HG03175 (cell line): ENCODE measurements around the gene DLAT.
"Not testable (repeated sequence)": the region's sequence is repeated elsewhere in the genome, so short reads cannot be mapped to it uniquely, and the experiment has no call there.

Source experiments
- ATAC-seq: cut with Tn5 transposase; IDR thresholded peaks from one replicate; pipeline ENCODE4 v1.9.1; 2021; ENCODE audit warnings: mild to moderate bottlenecking, moderate library complexity; ENCODE audit not compliant: unreplicated experiment

Gene DLAT

DNA sequence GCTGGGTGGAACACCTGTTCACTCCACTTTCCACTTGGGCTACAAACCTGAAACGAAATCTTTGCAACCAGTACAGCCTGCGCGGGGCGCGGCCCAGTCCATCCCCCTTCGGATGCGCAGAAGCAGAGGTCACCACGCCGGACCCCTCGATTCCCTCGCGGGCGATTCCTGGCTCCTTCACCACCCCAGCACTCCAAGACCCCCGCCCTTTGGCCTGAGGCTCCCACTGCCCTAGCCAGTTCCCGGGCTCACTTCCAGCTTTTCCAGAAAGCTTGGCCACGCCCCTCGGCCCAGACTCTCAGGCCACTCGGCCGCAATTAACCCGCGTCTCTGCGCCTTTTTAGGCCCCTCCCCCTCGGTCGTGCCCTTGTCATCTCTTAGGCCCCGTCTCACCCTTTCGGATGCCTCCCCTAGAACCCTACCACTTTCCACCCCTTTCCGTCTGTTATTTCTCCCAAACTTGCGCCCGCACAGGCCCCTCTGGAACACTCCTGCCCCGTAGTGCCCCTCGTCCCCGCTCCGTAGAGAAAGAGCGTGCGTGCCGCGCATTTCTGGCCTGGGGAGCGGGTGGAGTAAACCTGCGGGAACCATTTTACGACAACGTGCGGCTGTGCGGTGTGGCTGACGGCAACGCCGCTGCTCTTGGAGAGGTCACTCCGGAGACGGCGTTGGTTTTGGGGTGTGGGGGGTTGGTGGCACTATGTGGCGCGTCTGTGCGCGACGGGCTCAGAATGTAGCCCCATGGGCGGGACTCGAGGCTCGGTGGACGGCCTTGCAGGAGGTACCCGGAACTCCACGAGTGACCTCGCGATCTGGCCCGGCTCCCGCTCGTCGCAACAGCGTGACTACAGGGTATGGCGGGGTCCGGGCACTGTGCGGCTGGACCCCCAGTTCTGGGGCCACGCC is at the start of gene DLAT:
DLAT (plus strand) TSS at position 636 of the 906 bp plus-strand sequence; CDS start at position 701, 65 bp downstream.
- ATAC-seq = peak; percentile 80

- ATAC-seq = no peak
These were observed 49.0 kb upstream of the DLAT start for GRCh38 chr11:111976119-111976766.

DNA sequence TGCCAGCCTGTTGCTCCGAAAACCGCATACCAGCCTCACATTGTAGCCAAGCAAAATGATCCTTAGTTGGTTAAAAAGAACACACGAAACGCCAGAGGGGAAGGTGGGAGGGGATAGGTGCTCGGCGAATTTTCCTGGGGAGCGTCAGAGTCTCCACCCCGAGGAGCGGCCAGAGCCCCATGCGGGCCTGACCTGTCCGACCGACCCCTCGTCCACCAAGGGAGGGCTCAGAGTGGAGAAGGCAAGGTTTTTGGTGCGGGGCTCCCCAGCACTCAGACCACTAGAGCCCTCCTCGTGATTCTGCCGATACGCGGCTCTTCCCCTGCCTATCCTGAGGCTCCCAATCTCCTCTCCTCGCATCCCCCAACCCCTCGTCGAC is 48.5 kb upstream of the DLAT start:
- no peak for ATAC-seq

GRCh38 chr11:111977146-111978027 is 47.8 kb upstream of the DLAT start:
- no peak for ATAC-seq

- no peak for ATAC-seq
These were observed 47.0 kb upstream of the DLAT start for GRCh38 chr11:111978028-111978771.

GRCh38 chr11:111980062-111980461 is 45.1 kb upstream of the DLAT start:
- ATAC-seq = no peak

GRCh38 chr11:111981270-111981669 is 43.9 kb upstream of the DLAT start:
- ATAC-seq = no peak

GRCh38 chr11:111982019-111982464 is 43.2 kb upstream of the DLAT start:
- ATAC-seq = peak; percentile 78

DNA sequence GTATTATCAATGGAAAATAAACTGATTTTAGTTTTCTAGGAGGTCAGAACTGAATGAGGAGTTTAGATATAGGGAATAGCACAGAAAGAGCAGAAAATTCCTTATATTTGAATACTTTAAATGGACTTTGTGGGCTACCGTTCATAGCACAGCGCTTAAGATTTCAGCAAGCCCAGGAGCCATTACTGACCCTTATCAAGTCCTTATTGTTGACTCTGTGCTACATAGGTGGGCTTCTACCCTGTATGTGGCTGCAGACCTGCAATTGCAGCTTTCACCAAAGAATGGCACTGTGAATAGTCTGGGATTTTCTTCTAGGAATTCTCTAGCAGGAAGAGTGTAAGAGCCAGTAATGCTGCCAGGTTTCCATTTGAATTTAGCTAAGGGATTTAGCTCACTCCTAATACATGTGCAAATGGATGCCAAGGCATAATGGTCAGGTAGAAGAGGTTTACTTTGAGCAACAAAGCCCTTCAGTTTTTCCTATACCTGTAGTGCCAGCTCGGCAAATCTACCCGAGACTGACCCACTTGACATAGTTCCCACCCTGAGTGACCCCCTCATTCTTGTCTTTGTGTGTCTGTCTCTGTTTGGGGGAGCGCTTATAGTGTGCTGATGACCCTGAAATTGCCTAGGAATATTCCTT is 42.5 kb upstream of the DLAT start:
- no peak for ATAC-seq

- ATAC-seq = no peak
These were observed 41.8 kb upstream of the DLAT start for GRCh38 chr11:111983187-111983986.

- no peak for ATAC-seq
These were observed 38.6 kb upstream of the DLAT start for GRCh38 chr11:111986589-111986988.

- no peak for ATAC-seq
These were observed 34.8 kb upstream of the DLAT start for GRCh38 chr11:111990381-111990780.

- ATAC-seq = no peak
These were observed 32.9 kb upstream of the DLAT start for GRCh38 chr11:111992206-111992855.

- ATAC-seq = no peak
These were observed 29.1 kb upstream of the DLAT start for GRCh38 chr11:111996129-111996528.

DNA sequence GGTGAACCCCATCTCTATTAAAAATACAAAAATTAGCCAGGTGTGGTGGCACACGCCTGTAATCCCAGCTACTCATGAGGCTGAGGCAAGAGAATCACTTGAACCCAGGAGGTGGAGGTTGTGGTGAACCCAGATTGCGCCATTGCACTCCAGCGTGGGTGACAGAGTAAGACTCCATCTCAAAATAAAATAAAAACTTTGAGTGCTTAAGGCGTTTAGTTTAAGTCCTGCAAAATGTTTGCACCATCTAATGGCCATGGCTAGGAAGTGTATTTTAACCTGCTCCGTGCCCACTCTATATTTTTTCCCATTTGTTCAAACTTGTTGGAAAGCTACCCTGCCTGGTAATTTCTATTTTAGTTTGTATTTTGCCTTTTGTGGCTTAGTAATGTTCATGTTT is 28.5 kb upstream of the DLAT start:
- not testable (repeated sequence) for ATAC-seq

DNA sequence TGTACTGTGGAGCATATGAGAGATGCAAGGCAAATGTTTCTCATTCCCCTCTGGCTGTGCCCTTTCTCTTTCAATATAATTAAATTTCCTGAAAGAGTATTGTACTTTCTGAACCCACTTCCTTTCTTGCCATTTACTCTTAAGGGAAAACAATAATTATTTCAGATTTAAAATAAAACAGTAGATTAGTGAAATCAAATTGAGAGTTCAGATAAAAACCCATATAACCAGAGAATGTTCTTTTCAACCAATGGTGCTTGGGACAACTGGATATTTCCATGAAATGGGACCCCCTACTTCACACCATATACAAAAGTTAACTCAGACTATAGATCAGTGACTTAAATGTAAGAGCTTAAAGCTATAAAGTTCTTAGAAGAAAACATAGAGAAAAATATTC is 26.1 kb upstream of the DLAT start:
- ATAC-seq = no peak

- no peak for ATAC-seq
These were observed 24.5 kb upstream of the DLAT start for GRCh38 chr11:112000703-112001102.

GRCh38 chr11:112002491-112003216 is 22.6 kb upstream of the DLAT start:
- ATAC-seq = no peak
